ENCODE results near the gene UBE2L3.

The UBE2L3 gene

DNA sequence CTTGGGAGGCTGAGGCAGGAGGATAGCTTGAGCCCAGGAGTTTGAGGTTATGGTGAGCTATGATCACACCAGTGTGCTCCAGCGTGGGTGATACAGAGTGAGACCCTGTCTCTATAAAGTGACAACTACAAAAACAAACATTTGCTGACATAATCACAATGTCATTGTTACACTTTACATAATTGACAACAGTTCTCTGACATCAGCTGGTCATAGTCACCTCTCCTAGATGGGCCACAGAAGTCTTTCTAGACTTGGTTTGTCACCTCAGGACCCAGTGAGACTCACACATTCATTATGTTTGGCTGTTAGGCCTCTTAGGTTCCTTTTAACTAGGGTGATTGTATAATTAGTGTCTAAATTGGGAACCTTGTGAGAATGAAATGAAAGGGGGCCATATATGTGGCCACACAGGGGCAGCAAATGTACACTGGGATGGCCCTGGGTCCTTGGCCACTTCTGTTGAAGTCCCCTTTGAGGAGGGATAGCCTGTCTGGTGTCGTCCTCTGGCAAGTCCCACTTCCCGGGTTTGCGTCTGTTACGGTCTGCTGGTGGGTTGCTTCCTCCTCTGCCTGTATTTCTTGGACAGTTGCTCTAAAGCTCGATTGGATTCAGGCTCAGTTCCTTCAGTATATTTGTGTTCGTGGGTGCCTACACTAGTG lies 92.5 kb downstream of the UBE2L3 start:
- in situ Hi-C loops (cut with MboI; ENCODE audit: low sequenced_read_pairs, unreplicated experiment) = no loop called here
- TF ChIP-seq, protein P1, sequence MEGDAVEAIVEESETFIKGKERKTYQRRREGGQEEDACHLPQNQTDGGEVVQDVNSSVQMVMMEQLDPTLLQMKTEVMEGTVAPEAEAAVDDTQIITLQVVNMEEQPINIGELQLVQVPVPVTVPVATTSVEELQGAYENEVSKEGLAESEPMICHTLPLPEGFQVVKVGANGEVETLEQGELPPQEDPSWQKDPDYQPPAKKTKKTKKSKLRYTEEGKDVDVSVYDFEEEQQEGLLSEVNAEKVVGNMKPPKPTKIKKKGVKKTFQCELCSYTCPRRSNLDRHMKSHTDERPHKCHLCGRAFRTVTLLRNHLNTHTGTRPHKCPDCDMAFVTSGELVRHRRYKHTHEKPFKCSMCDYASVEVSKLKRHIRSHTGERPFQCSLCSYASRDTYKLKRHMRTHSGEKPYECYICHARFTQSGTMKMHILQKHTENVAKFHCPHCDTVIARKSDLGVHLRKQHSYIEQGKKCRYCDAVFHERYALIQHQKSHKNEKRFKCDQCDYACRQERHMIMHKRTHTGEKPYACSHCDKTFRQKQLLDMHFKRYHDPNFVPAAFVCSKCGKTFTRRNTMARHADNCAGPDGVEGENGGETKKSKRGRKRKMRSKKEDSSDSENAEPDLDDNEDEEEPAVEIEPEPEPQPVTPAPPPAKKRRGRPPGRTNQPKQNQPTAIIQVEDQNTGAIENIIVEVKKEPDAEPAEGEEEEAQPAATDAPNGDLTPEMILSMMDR (IDR thresholded peaks at IDR 0.05; ENCODE audit: borderline replicate concordance, control extremely low read depth, extremely low read depth, insufficient read depth, missing control alignments) = peak; percentile 6
- DNase-seq (ENCODE audit: low spot score) = no peak

DNA sequence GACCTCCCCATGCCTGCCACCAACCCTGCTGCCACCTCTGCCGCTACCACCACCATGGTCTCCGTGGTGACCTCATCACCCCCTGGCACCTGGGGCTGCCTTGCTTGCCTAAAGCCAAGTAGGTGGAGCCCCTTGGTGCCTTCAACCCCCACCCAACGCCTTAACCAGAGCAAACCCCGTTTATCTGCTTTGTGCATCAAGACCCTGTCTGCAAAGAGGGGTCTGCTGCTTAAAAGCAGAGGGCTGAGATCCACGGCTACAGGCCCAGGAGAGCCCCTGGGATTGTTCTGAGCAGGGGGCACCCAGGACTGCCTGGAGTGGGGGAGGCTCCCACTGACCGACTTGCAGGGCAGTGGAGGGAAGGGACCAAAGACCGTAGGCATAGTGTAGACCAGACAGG lies 93.4 kb downstream of the UBE2L3 start:
- DNase-seq (ENCODE audit: low spot score) = no peak
- TF ChIP-seq, protein P1 (IDR thresholded peaks at IDR 0.05; ENCODE audit: borderline replicate concordance, control extremely low read depth, extremely low read depth, insufficient read depth, missing control alignments) = no peak
- in situ Hi-C loops (cut with MboI; ENCODE audit: low sequenced_read_pairs, unreplicated experiment) = no loop called here

DNA sequence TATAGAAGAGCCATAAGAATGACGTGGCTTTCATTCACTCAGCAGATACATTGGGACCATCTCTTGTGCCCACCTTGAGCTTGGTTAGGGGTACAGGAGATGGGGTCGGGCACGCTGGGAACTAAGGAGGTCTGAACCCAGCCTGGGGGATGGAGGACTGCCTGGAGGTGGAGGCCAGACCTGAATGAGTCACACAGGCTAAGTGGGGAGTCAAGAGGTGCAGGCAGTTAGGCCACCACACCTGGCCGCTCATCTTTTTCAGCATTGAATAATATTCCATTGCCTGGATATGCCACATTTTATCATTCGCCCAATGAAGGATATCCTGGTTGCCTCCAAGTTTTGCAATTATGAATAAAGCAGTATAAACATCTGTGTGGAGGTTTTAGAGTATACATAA lies 94.5 kb downstream of the UBE2L3 start:
- no peak for DNase-seq (ENCODE audit: low spot score)
- in situ Hi-C loops (cut with MboI; ENCODE audit: low sequenced_read_pairs, unreplicated experiment) = no loop called here
- TF ChIP-seq, protein P1 (IDR thresholded peaks at IDR 0.05; ENCODE audit: borderline replicate concordance, control extremely low read depth, extremely low read depth, insufficient read depth, missing control alignments) = no peak

DNA sequence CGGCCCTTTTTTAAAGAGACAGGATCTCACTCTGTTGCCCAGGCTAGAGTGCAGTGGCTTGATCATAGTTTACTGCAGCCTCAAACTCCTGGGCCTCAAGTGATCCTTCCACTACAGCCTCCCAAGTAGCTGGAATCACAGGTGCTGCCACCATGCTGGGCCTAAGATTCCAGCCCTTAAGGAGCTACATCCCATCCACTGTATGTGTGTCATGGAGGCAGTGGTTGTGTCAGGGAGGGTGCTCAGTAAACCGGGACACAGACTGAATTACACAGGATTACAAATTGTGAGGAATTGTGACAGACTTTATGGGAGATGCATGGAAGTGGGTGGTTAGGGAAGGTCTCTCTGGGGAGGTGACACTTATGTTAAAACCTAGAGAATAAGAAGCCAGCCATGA lies 96.2 kb downstream of the UBE2L3 start:
- in situ Hi-C loops (cut with MboI; ENCODE audit: low sequenced_read_pairs, unreplicated experiment) = no loop called here

DNA sequence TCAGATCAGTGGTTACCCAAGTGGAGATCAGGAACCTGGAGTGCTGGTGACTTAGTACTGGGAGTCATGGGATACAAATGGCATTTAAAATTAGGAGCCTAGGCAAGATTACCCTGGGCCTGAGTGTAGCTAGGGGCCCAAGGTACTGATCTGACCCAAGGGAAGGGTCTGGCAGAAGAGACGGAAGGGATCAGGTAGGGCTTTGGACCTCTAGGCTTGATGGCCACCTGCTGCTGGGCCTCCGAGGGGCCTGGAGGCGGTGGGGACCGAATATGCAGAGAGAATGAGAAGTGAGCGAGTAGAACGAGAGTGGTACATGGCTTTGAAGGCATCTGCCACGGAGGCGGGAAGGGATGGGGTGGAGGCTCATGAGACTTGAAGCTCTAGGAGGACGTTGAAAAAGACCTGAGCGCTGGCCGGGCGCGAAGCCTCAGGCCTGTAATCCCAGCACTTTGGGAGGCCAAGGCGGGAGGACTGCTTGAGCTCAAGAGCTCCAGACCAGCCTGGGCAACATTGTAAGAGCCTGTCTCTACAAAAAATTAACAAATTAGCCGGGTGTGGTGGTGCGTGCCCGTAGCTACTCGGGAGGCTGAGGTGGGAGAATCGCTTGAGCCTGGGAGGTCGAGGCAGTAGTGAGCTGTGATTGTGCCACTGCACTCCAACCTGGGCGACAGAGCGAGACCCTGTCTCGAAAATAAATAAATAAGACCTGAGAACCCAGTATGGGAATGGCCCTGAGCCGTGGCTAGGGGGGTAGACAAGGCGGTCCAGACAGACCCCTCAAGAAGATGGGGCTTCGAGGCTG lies 97.7 kb downstream of the UBE2L3 start:
- in situ Hi-C loops (cut with MboI; ENCODE audit: low sequenced_read_pairs, unreplicated experiment) = no loop called here
- TF ChIP-seq, protein P1 (IDR thresholded peaks at IDR 0.05; ENCODE audit: borderline replicate concordance, control extremely low read depth, extremely low read depth, insufficient read depth, missing control alignments) = no peak

More for the DNA sequence above, 96.2 kb downstream of the UBE2L3 start:
- DNase-seq (ENCODE audit: low spot score) = no peak
- TF ChIP-seq, protein P1 (IDR thresholded peaks at IDR 0.05; ENCODE audit: borderline replicate concordance, control extremely low read depth, extremely low read depth, insufficient read depth, missing control alignments) = no peak

DNA sequence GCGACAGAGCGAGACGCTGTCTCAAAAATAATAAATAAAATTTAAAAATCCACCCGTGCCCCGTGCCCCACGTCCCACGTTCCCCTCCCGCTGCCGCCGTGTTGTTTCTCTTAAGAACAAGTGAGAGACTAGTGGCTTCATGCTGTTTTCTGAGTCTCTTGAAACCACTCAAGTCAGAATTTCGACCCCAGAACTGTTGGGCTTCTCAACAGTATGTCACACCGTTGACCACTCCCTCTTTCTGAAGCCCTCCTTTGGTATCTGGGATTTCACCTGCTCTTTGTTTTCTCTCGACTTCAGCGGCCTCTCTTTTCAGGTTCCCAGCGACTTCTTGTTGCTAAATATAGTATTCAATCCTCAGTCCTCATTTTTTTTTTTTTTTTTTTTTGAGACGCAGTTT lies 99.3 kb downstream of the UBE2L3 start:
- TF ChIP-seq, protein P1 (IDR thresholded peaks at IDR 0.05; ENCODE audit: borderline replicate concordance, control extremely low read depth, extremely low read depth, insufficient read depth, missing control alignments) = no peak
- no peak for DNase-seq (ENCODE audit: low spot score)
- in situ Hi-C loops (cut with MboI; ENCODE audit: low sequenced_read_pairs, unreplicated experiment) = no loop called here

More for the DNA sequence above, 97.7 kb downstream of the UBE2L3 start:
- DNase-seq (ENCODE audit: low spot score) = no peak

Measured in GM13976 (cell line).